HG03196 (cell line): ENCODE results near the gene ALDH3B2.
"Not testable (repeated sequence)": the region's sequence is repeated elsewhere in the genome, so short reads cannot be mapped to it uniquely, and the experiment has no call there.

ENCODE experiments used
- ATAC-seq: cut with Tn5 transposase; IDR thresholded peaks from one replicate; pipeline ENCODE4 v1.9.1; 2021; ENCODE audit not compliant: unreplicated experiment

ALDH3B2 gene

GRCh38 chr11:67631411-67631810 lies 43.0 kb downstream of the ALDH3B2 start:
- ATAC-seq, result no peak

- ATAC-seq, result no peak
These were observed 43.5 kb downstream of the ALDH3B2 start for GRCh38 chr11:67630943-67631331.

GRCh38 chr11:67630228-67630942 lies 44.0 kb downstream of the ALDH3B2 start:
- ATAC-seq, result peak; percentile 48

- peak; percentile 48 for ATAC-seq
These were observed 44.8 kb downstream of the ALDH3B2 start, which contains the start of gene NUDT8 for GRCh38 chr11:67629386-67630227. NUDT8 (minus strand) TSS chr11:67629937; CDS start chr11:67629911, 26 bp downstream.

- no peak for ATAC-seq
These were observed 45.6 kb downstream of the ALDH3B2 start for GRCh38 chr11:67628710-67629385.

GRCh38 chr11:67627812-67628624 lies 46.4 kb downstream of the ALDH3B2 start:
- no peak for ATAC-seq

GRCh38 chr11:67627441-67627811 lies 47.0 kb downstream of the ALDH3B2 start:
- no peak for ATAC-seq

GRCh38 chr11:67626970-67627369 lies 47.5 kb downstream of the ALDH3B2 start:
- no peak for ATAC-seq

GRCh38 chr11:67626131-67626833 lies 48.1 kb downstream of the ALDH3B2 start:
- not testable (repeated sequence) for ATAC-seq

GRCh38 chr11:67623795-67624194 lies 50.6 kb downstream of the ALDH3B2 start:
- ATAC-seq, result not testable (repeated sequence)

GRCh38 chr11:67622905-67623304 lies 51.5 kb downstream of the ALDH3B2 start:
- ATAC-seq, result not testable (repeated sequence)

- not testable (repeated sequence) for ATAC-seq
These were observed 52.5 kb downstream of the ALDH3B2 start for GRCh38 chr11:67621928-67622327.

GRCh38 chr11:67620621-67621020 lies 53.8 kb downstream of the ALDH3B2 start:
- not testable (repeated sequence) for ATAC-seq

GRCh38 chr11:67619683-67620618 lies 54.5 kb downstream of the ALDH3B2 start:
- ATAC-seq, result not testable (repeated sequence)

GRCh38 chr11:67618901-67619659 lies 55.3 kb downstream of the ALDH3B2 start:
- ATAC-seq, result not testable (repeated sequence)

GRCh38 chr11:67617243-67617953 lies 57.0 kb downstream of the ALDH3B2 start:
- ATAC-seq, result no peak

- no peak for ATAC-seq
These were observed 57.8 kb downstream of the ALDH3B2 start for GRCh38 chr11:67616431-67617242.
